HEK293 (cell line): ENCODE measurements around the gene SGCB.
A peak's percentile ranks its signal among the peaks of the same experiment; 100 is the strongest.

Experiments used
- CTCF ChIA-PET: fragments of 350-600 bp; formaldehyde crosslinking; extraction: SDS; loops from one replicate; lab custom pipeline; 2021; ENCODE audit warnings: antibody characterized with exemption; lab: Yijun Ruan, JAX
- POLR2A ChIA-PET: fragments of 300-600 bp; formaldehyde crosslinking; extraction: SDS; loops from one replicate; lab custom pipeline; 2020; ENCODE audit warnings: antibody characterized with exemption, inconsistent platforms; lab: Yijun Ruan, JAX
- H3K27ac ChIP-seq: fragments of 200-500 bp; sonication (Bioruptor generic); 2 replicates; pipeline ENCODE4 v1.5.1; 2014; ENCODE audit warnings: low read depth, low read length, control low read depth, inconsistent platforms; ENCODE audit errors: extremely low read depth
- H3K36me3 ChIP-seq, 2 experiments: fragments of 200-500 bp in 1 of 2; sonication (Bioruptor generic) in 1 of 2; 1 replicate in 1 of 2; 2 replicates in 1 of 2; pipeline ENCODE4 v1.5.1; 2014 to 2017; ENCODE audit warnings: inconsistent platforms in 2 of 2, low read length in 2 of 2; ENCODE audit not compliant: control insufficient read depth in 2 of 2, insufficient read depth in 1 of 2
- H3K4me1 ChIP-seq: fragments of 200-500 bp; sonication (Bioruptor generic); 2 replicates; pipeline ENCODE4 v1.5.1; 2014; ENCODE audit warnings: mild to moderate bottlenecking, low read length, inconsistent platforms; ENCODE audit not compliant: control insufficient read depth, insufficient read depth
- H3K4me3 ChIP-seq: 2 replicates; pipeline ENCODE4 v1.5.1; 2011; ENCODE audit warnings: low read depth, mild to moderate bottlenecking, control low read depth, low read length, moderate library complexity
- H3K9me3 ChIP-seq: fragments of 200-500 bp; sonication (Bioruptor generic); 2 replicates; pipeline ENCODE4 v1.5.1; 2014; ENCODE audit warnings: low read depth, low read length, inconsistent platforms; ENCODE audit not compliant: control insufficient read depth, insufficient read depth
- GLI4 ChIP-seq: fragments of 450-650 bp; formaldehyde crosslinking; IDR thresholded peaks from 2 replicates; pipeline ENCODE4 v1.5.1; 2016; ENCODE audit warnings: missing biosample characterization, missing genetic modification characterization
- GLIS2 ChIP-seq: fragments of 450-650 bp; formaldehyde crosslinking; IDR thresholded peaks from 2 replicates; pipeline ENCODE4 v1.5.1; 2016; ENCODE audit warnings: missing biosample characterization, missing genetic modification characterization
- HOXC10 ChIP-seq: sonication (generic); formaldehyde crosslinking; IDR thresholded peaks from 2 replicates; pipeline ENCODE4 v1.8.1; 2023; ENCODE audit warnings: mild to moderate bottlenecking, missing genetic modification reagents
- KLF1 ChIP-seq: fragments of 450-650 bp; formaldehyde crosslinking; IDR thresholded peaks from 2 replicates; pipeline ENCODE4 v1.5.1; 2016; ENCODE audit warnings: missing biosample characterization, missing genetic modification characterization
- KLF16 ChIP-seq: fragments of 450-650 bp; formaldehyde crosslinking; IDR thresholded peaks from 2 replicates; pipeline ENCODE4 v1.5.1; 2017; ENCODE audit warnings: missing biosample characterization, missing genetic modification characterization
- KLF9 ChIP-seq: fragments of 450-650 bp; formaldehyde crosslinking; IDR thresholded peaks from 2 replicates; pipeline ENCODE4 v1.5.1; 2016; ENCODE audit warnings: missing biosample characterization, missing genetic modification characterization, low read depth
- PRDM1 ChIP-seq: fragments of 450-650 bp; formaldehyde crosslinking; IDR thresholded peaks from 2 replicates; pipeline ENCODE4; 2016; ENCODE audit warnings: missing biosample characterization, missing genetic modification characterization
- SALL2 ChIP-seq: fragments of 450-650 bp; formaldehyde crosslinking; IDR thresholded peaks from 2 replicates; pipeline ENCODE4 v1.5.0; 2017; ENCODE audit warnings: missing biosample characterization, mild to moderate bottlenecking, missing genetic modification characterization, borderline replicate concordance
- SP3 ChIP-seq: fragments of 450-650 bp; formaldehyde crosslinking; IDR thresholded peaks from 2 replicates; pipeline ENCODE4 v1.5.1; 2016; ENCODE audit warnings: missing biosample characterization, missing genetic modification characterization
- ZBTB8A ChIP-seq: fragments of 450-650 bp; formaldehyde crosslinking; IDR thresholded peaks from 2 replicates; pipeline ENCODE4 v1.5.1; 2016; ENCODE audit warnings: missing biosample characterization, missing genetic modification characterization
- ZEB2 ChIP-seq: fragments of 450-650 bp; formaldehyde crosslinking; IDR thresholded peaks from 2 replicates; pipeline ENCODE4 v1.5.1; 2016; ENCODE audit warnings: missing biosample characterization, missing genetic modification characterization
- ZFP41 ChIP-seq: fragments of 450-650 bp; formaldehyde crosslinking; IDR thresholded peaks from 2 replicates; pipeline ENCODE4 v1.5.1; 2016; ENCODE audit warnings: missing biosample characterization, missing genetic modification characterization, borderline replicate concordance
- ZNF114 ChIP-seq: fragments of 450-650 bp; formaldehyde crosslinking; IDR thresholded peaks from 2 replicates; pipeline ENCODE4 v1.5.0; 2017; ENCODE audit warnings: missing biosample characterization, missing genetic modification characterization
- ZNF133 ChIP-seq: fragments of 450-650 bp; formaldehyde crosslinking; IDR thresholded peaks from 2 replicates; pipeline ENCODE4 v1.5.1; 2016; ENCODE audit warnings: missing biosample characterization, missing genetic modification characterization
- ZNF223 ChIP-seq: fragments of 450-650 bp; formaldehyde crosslinking; IDR thresholded peaks from 2 replicates; pipeline ENCODE4 v1.5.1; 2016; ENCODE audit warnings: missing biosample characterization, missing genetic modification characterization
- ZNF239 ChIP-seq: fragments of 450-650 bp; formaldehyde crosslinking; IDR thresholded peaks from 2 replicates; pipeline ENCODE4 v1.5.1; 2016; ENCODE audit warnings: missing biosample characterization, missing genetic modification characterization
- ZNF341 ChIP-seq: fragments of 450-650 bp; formaldehyde crosslinking; IDR thresholded peaks from 2 replicates; pipeline ENCODE4; 2016; ENCODE audit warnings: low read depth, missing biosample characterization, missing genetic modification characterization
- ZNF350 ChIP-seq: fragments of 450-650 bp; formaldehyde crosslinking; IDR thresholded peaks from 2 replicates; pipeline ENCODE4 v1.5.0; 2017; ENCODE audit warnings: missing biosample characterization, mild to moderate bottlenecking, missing genetic modification characterization
- ZNF561 ChIP-seq: fragments of 450-650 bp; IDR thresholded peaks from 2 replicates; pipeline ENCODE4 v1.5.1; 2018; ENCODE audit warnings: missing biosample characterization, missing genetic modification characterization, borderline replicate concordance
- ZNF670 ChIP-seq: fragments of 450-650 bp; formaldehyde crosslinking; IDR thresholded peaks from 2 replicates; pipeline ENCODE4 v1.5.1; 2016; ENCODE audit warnings: missing biosample characterization, missing genetic modification characterization, low read depth
- TF ChIP-seq, protein P1 (sequence below): fragments of 450-650 bp; formaldehyde crosslinking; conservative IDR thresholded peaks from 2 replicates; pipeline ENCODE4 v1.5.1; 2016; ENCODE audit warnings: low read depth, missing biosample characterization, missing genetic modification characterization
- TF ChIP-seq, protein P2 (sequence below): fragments of 450-650 bp; formaldehyde crosslinking; IDR thresholded peaks from 2 replicates; pipeline ENCODE4; 2016; ENCODE audit warnings: missing biosample characterization, missing genetic modification characterization
- TF ChIP-seq, protein P3 (sequence below): fragments of 450-650 bp; formaldehyde crosslinking; IDR thresholded peaks from 2 replicates; pipeline ENCODE4 v1.5.1; 2017; ENCODE audit warnings: missing biosample characterization, missing genetic modification characterization
- TF ChIP-seq, protein P4 (sequence below): fragments of 450-650 bp; formaldehyde crosslinking; optimal IDR thresholded peaks from 2 replicates; pipeline ENCODE3; 2016; ENCODE audit warnings: missing biosample characterization, mild to moderate bottlenecking, missing genetic modification characterization
- TF ChIP-seq, protein P5 (sequence below): fragments of 450-650 bp; formaldehyde crosslinking; IDR thresholded peaks from 2 replicates; pipeline ENCODE4 v1.5.1; 2016; ENCODE audit warnings: missing biosample characterization, missing genetic modification characterization
- TF ChIP-seq, protein P6 (sequence below): fragments of 450-650 bp; formaldehyde crosslinking; IDR thresholded peaks from 2 replicates; pipeline ENCODE4 v1.5.1; 2016; ENCODE audit warnings: missing biosample characterization, missing genetic modification characterization

The SGCB gene

DNA sequence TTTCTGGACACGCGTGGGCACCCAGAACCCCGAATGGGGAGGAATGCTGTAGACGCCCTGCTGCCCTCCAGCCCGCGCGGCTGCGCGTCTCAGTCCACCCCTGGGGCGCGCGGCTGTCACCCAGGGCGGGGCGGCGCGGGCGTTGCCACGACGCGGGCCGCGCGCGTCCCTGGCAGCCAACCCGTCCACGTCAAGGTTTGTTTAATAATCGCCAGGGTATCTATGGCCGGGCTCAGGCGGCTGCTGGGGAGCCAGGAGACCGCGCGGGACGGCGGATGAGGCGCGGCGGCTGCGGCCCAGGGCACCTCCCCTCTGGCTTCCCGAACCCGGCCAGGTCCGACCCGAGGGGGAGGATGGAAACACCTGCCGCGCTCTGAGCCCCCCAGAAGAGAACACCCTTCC lies 13.1 kb upstream of the SGCB start, which contains the start of gene SPATA18:
SPATA18 (plus strand) TSS at position 92 of the 402 bp plus-strand sequence. CDS start 401 bp downstream, outside the sequence.
- TF ChIP-seq KLF1 (tag by site-specific recombination) (no peak), HOXC10 (CRISPR knock-in tag) (no peak), ZNF239 (tag by site-specific recombination) (no peak), ZNF223 (tag by site-specific recombination) (no peak), ZNF133 (tag by site-specific recombination) (no peak), SP3 (no peak), ZNF670 (tag by site-specific recombination) (no peak), ZFP41 (tag by site-specific recombination) (no peak), GLI4 (no peak), ZBTB8A (tag by site-specific recombination) (peak; percentile 38; the same call in 1 of the 2 replicates), ZNF561 (tag by site-specific recombination) (peak; percentile 29; the same call in 1 of the 2 replicates), SALL2 (tag by site-specific recombination) (no peak), PRDM1 (tag by site-specific recombination) (no peak), ZNF350 (tag by site-specific recombination) (no peak), ZNF341 (peak; percentile 22; the same call in 1 of the 2 replicates), ZNF114 (no peak), KLF9 (tag by site-specific recombination) (0 out of 2 replicates have a peak, but pooled peaks have one; percentile 8), KLF16 (tag by site-specific recombination) (no peak), ZEB2 (tag by site-specific recombination) (no peak), GLIS2 (tag by site-specific recombination) (no peak)
- TF ChIP-seq, protein P1, sequence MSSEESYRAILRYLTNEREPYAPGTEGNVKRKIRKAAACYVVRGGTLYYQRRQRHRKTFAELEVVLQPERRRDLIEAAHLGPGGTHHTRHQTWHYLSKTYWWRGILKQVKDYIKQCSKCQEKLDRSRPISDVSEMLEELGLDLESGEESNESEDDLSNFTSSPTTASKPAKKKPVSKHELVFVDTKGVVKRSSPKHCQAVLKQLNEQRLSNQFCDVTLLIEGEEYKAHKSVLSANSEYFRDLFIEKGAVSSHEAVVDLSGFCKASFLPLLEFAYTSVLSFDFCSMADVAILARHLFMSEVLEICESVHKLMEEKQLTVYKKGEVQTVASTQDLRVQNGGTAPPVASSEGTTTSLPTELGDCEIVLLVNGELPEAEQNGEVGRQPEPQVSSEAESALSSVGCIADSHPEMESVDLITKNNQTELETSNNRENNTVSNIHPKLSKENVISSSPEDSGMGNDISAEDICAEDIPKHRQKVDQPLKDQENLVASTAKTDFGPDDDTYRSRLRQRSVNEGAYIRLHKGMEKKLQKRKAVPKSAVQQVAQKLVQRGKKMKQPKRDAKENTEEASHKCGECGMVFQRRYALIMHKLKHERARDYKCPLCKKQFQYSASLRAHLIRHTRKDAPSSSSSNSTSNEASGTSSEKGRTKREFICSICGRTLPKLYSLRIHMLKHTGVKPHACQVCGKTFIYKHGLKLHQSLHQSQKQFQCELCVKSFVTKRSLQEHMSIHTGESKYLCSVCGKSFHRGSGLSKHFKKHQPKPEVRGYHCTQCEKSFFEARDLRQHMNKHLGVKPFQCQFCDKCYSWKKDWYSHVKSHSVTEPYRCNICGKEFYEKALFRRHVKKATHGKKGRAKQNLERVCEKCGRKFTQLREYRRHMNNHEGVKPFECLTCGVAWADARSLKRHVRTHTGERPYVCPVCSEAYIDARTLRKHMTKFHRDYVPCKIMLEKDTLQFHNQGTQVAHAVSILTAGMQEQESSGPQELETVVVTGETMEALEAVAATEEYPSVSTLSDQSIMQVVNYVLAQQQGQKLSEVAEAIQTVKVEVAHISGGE (tag by site-specific recombination): no peak
- TF ChIP-seq, protein P2, sequence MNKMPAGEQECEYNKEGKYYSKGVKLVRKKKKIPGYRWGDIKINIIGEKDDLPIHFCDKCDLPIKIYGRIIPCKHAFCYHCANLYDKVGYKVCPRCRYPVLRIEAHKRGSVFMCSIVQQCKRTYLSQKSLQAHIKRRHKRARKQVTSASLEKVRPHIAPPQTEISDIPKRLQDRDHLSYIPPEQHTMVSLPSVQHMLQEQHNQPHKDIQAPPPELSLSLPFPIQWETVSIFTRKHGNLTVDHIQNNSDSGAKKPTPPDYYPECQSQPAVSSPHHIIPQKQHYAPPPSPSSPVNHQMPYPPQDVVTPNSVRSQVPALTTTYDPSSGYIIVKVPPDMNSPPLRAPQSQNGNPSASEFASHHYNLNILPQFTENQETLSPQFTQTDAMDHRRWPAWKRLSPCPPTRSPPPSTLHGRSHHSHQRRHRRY (tag by site-specific recombination): no peak
- TF ChIP-seq, protein P3, sequence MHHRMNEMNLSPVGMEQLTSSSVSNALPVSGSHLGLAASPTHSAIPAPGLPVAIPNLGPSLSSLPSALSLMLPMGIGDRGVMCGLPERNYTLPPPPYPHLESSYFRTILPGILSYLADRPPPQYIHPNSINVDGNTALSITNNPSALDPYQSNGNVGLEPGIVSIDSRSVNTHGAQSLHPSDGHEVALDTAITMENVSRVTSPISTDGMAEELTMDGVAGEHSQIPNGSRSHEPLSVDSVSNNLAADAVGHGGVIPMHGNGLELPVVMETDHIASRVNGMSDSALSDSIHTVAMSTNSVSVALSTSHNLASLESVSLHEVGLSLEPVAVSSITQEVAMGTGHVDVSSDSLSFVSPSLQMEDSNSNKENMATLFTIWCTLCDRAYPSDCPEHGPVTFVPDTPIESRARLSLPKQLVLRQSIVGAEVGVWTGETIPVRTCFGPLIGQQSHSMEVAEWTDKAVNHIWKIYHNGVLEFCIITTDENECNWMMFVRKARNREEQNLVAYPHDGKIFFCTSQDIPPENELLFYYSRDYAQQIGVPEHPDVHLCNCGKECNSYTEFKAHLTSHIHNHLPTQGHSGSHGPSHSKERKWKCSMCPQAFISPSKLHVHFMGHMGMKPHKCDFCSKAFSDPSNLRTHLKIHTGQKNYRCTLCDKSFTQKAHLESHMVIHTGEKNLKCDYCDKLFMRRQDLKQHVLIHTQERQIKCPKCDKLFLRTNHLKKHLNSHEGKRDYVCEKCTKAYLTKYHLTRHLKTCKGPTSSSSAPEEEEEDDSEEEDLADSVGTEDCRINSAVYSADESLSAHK (tag by site-specific recombination): no peak
- TF ChIP-seq, protein P4, sequence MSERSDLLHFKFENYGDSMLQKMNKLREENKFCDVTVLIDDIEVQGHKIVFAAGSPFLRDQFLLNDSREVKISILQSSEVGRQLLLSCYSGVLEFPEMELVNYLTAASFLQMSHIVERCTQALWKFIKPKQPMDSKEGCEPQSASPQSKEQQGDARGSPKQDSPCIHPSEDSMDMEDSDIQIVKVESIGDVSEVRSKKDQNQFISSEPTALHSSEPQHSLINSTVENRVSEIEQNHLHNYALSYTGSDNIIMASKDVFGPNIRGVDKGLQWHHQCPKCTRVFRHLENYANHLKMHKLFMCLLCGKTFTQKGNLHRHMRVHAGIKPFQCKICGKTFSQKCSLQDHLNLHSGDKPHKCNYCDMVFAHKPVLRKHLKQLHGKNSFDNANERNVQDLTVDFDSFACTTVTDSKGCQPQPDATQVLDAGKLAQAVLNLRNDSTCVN (tag by site-specific recombination): peak; percentile 70
- TF ChIP-seq, protein P5, sequence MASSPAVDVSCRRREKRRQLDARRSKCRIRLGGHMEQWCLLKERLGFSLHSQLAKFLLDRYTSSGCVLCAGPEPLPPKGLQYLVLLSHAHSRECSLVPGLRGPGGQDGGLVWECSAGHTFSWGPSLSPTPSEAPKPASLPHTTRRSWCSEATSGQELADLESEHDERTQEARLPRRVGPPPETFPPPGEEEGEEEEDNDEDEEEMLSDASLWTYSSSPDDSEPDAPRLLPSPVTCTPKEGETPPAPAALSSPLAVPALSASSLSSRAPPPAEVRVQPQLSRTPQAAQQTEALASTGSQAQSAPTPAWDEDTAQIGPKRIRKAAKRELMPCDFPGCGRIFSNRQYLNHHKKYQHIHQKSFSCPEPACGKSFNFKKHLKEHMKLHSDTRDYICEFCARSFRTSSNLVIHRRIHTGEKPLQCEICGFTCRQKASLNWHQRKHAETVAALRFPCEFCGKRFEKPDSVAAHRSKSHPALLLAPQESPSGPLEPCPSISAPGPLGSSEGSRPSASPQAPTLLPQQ (tag by site-specific recombination): no peak
- TF ChIP-seq, protein P6, sequence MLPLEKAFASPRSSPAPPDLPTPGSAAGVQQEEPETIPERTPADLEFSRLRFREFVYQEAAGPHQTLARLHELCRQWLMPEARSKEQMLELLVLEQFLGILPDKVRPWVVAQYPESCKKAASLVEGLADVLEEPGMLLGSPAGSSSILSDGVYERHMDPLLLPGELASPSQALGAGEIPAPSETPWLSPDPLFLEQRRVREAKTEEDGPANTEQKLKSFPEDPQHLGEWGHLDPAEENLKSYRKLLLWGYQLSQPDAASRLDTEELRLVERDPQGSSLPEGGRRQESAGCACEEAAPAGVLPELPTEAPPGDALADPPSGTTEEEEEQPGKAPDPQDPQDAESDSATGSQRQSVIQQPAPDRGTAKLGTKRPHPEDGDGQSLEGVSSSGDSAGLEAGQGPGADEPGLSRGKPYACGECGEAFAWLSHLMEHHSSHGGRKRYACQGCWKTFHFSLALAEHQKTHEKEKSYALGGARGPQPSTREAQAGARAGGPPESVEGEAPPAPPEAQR (tag by site-specific recombination): no peak
- H3K27ac ChIP-seq: peak within 1 kb of the TSS; percentile 66; the same call in 1 of the 2 replicates
- H3K4me3 ChIP-seq: peak within 1 kb of the TSS; percentile 54
- H3K9me3 ChIP-seq: no peaks in the 10 kb centered on the region
- ChIA-PET CTCF (no interaction called here), POLR2A (interaction anchor here (2.2 kb wide), 1 partner anchor 13 kb away, joined by 10 read pairs; the partner anchor contains the start of gene SGCB)
- H3K4me1 ChIP-seq: no peaks in the 10 kb centered on the region
- no peaks in the 10 kb centered on the region for H3K36me3 ChIP-seq
